Measurements from ENCODE around the gene C1orf53. TPM values are rescaled to one million over a fixed set of nuclear protein-coding genes. Genes with fewer than 3 reads are reported as not detected.
"Not testable (repeated sequence)": the region's sequence is repeated elsewhere in the genome, so short reads cannot be mapped to it uniquely, and the experiment has no call there.

Gene C1orf53
- total RNA-seq, 2 experiments from 2014 or later: 0.96 to 1.2 TPM

DNA sequence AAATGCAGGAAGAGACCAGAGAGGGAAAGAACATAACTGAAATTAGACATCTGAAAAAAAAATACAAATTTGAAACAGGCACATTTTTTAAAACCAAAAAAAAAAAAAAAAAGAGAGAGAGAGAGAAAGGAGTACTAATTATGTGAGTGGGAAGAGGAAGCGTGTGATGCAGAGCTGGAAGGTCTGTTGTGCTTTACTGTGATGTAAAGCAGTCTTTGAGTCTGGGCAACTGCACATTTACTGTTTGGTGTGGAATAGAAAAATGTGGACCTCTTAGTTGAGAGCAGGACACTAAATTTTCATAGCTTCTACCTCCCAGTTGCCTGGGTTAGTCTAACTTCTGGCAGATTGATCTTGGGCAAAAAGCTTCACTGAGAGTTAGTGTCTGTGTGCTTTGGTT is 31.2 kb downstream of the C1orf53 start:
- Mint-ChIP-seq H3K36me3 (ENCODE audit: low read depth) (no peaks in the 10 kb centered on the region), H3K27ac (no peak overlapping the region), H3K4me1 (ENCODE audit: low read depth) (peaks cover 8% of the 10 kb centered on the region), H3K9me3 (no peaks in the 10 kb centered on the region), H3K27me3 (peaks cover 39% of the 10 kb centered on the region), H3K4me3 (no peak overlapping the region)
- ChIA-PET CTCF (interaction anchor here (1.3 to 1.9 kb wide), 2 partner anchors 14 to 31 kb away, joined by 3 to 4 read pairs; partner anchors contain the start of gene C1orf53), POLR2A (interaction anchor here (0.6 to 0.8 kb wide), 2 partner anchors 10 to 15 kb away, joined by 3 read pairs; no protein-coding TSS in a partner anchor)
- DNase-seq: no peak
- TF ChIP-seq, protein P1, sequence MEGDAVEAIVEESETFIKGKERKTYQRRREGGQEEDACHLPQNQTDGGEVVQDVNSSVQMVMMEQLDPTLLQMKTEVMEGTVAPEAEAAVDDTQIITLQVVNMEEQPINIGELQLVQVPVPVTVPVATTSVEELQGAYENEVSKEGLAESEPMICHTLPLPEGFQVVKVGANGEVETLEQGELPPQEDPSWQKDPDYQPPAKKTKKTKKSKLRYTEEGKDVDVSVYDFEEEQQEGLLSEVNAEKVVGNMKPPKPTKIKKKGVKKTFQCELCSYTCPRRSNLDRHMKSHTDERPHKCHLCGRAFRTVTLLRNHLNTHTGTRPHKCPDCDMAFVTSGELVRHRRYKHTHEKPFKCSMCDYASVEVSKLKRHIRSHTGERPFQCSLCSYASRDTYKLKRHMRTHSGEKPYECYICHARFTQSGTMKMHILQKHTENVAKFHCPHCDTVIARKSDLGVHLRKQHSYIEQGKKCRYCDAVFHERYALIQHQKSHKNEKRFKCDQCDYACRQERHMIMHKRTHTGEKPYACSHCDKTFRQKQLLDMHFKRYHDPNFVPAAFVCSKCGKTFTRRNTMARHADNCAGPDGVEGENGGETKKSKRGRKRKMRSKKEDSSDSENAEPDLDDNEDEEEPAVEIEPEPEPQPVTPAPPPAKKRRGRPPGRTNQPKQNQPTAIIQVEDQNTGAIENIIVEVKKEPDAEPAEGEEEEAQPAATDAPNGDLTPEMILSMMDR (IDR thresholded peaks at IDR 0.05): no peak
- peak; percentile 51 for ATAC-seq
- intact Hi-C loops (cut with micrococcal nuclease): no loop called here

DNA sequence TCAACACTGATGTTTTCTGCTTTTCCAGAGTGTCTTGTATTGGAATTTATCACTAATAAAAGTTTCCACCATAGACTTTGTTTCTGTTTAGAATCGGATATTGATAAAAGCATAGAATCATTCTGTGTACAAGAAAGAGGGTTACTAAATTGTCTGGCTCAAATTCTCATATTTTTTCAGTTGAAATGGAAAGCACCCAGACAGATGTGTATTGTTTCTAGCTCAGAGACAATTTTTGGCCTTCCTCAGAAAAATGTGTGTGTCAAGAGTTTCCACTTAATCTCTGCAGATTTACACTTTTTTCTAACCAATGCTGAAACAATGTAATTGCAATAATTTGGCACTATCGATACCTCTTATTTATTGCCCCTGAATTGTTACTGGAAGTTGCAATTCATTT is 35.0 kb downstream of the C1orf53 start:
- CTCF ChIA-PET: interaction anchor here (1.1 to 1.3 kb wide), 2 partner anchors 10 to 13 kb away, joined by 3 read pairs; no protein-coding TSS in a partner anchor
- Mint-ChIP-seq H3K27ac (no peak overlapping the region), H3K4me3 (no peak overlapping the region), H3K9me3 (no peaks in the 10 kb centered on the region), H3K4me1 (ENCODE audit: low read depth) (peaks cover 5% of the 10 kb centered on the region), H3K36me3 (ENCODE audit: low read depth) (no peaks in the 10 kb centered on the region), H3K27me3 (peaks cover 19% of the 10 kb centered on the region)
- POLR2A ChIA-PET: no interaction called here
- DNase-seq (no peak), ATAC-seq (no peak)
- intact Hi-C loops (cut with micrococcal nuclease): no loop called here
- TF ChIP-seq, protein P1 (IDR thresholded peaks at IDR 0.05): no peak

DNA sequence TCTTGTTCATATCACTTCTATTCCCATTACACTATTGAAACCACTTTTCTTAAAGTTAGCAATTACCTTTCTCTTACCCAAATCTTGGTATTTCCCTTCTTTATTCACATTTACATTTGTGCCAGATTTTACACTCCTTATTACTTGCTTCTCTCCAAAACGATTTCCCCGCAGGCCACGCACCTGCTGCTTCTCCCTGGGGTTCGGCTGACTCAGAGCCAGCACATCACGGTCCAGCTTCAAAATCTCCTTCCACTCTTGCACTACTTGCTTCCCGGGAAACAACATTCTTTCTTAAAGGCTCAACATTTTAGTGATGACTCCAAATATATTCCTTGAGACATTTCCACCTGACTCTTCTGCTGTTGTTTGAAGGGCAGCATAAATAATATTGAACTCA is 35.5 kb downstream of the C1orf53 start:
- POLR2A ChIA-PET: no interaction called here
- TF ChIP-seq, protein P1 (IDR thresholded peaks at IDR 0.05): no peak
- H3K4me3 Mint-ChIP-seq: no peak overlapping the region
- no peak overlapping the region for H3K27ac Mint-ChIP-seq
- intact Hi-C loops (cut with micrococcal nuclease): no loop called here
- no peak for ATAC-seq
- H3K4me1 Mint-ChIP-seq (ENCODE audit: low read depth): peaks cover 5% of the 10 kb centered on the region
- no peaks in the 10 kb centered on the region for H3K9me3 Mint-ChIP-seq
- no peaks in the 10 kb centered on the region for H3K36me3 Mint-ChIP-seq (ENCODE audit: low read depth)
- H3K27me3 Mint-ChIP-seq: peaks cover 17% of the 10 kb centered on the region
- no peak for DNase-seq
- CTCF ChIA-PET: interaction anchor here (1.1 kb wide), 1 partner anchor 10 kb away, joined by 3 read pairs; no protein-coding TSS in a partner anchor

DNA sequence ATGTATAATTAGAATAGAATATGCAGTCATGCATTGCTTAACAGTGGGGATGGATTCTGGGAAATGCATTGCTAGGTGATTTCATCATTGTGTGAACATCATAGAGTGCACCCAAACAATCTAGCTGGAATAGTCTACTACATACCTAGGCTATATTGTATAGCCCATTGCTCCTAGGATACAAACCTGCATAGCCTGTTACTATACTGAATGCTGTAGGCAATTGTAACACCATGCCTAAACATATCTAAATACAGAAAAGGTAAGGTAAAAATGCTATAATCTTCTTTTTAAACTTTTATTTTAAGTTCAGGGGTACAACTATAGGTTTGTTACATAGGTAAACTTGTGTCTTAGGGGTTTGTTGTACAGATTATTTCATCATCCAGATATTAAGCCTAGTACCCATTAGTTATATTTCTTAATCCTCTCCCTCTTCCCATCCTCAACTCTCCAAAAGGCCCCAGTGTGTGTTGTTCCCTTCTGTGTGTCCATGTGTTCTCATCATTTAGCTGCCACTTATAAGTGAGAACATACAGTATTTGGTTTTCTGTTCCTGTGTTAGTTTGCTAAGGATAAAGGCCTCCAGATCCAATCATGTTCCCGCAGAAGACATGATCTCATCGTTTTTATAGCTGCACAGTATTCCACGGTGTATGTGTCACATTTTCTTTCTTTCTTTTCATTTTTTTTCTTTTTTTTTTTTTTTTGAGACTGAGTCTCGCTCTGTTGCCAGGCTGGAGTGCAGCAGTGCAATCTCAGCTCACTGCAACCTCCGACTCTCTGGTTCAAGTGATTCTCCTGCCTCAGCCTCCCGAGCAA is 36.9 kb downstream of the C1orf53 start:
- intact Hi-C loops (cut with micrococcal nuclease); H3K4me3 Mint-ChIP-seq; CTCF ChIA-PET; H3K9me3 Mint-ChIP-seq; DNase-seq; H3K4me1 Mint-ChIP-seq (ENCODE audit: low read depth); H3K27me3 Mint-ChIP-seq; H3K36me3 Mint-ChIP-seq (ENCODE audit: low read depth): not testable (repeated sequence)
- H3K27ac Mint-ChIP-seq: peak overlapping the region; percentile 10
- POLR2A ChIA-PET: interaction anchor here (0.6 kb wide), 1 partner anchor 10 kb away, joined by 3 read pairs; no protein-coding TSS in a partner anchor
- ATAC-seq: peak; percentile 51

DNA sequence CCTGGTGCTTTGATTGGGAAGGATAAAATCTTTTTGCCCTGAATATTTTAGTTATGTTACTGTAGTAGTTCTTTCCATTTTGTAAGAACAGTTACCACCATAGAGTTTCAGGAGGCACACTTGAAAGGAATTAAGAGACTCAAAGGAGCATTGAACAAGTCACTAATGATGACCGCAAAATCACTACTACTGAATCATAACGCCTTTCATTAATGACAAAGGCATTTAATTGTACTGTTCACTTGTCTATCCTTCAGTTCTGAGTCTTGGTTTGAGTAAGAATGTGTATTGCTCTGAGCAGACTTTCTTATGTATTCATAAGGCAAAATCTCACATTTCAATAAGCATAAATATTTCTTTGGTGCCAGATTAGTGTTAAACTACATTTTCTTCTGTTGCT is 39.6 kb downstream of the C1orf53 start:
- Mint-ChIP-seq H3K36me3 (ENCODE audit: low read depth) (no peaks in the 10 kb centered on the region), H3K9me3 (no peaks in the 10 kb centered on the region), H3K27me3 (peaks cover 10% of the 10 kb centered on the region), H3K27ac (no peak overlapping the region), H3K4me3 (no peak overlapping the region), H3K4me1 (ENCODE audit: low read depth) (peaks cover 2% of the 10 kb centered on the region)
- CTCF ChIA-PET: no interaction called here
- POLR2A ChIA-PET: no interaction called here
- DNase-seq (no peak), ATAC-seq (peak; percentile 47)
- TF ChIP-seq, protein P1 (IDR thresholded peaks at IDR 0.05): no peak
- intact Hi-C loops (cut with micrococcal nuclease): no loop called here
